PC-3 (cell line): ENCODE measurements around the gene FAT2. TPM values are rescaled to one million over a fixed set of nuclear protein-coding genes. Genes with fewer than 3 reads are reported as not detected.

Source experiments
- ATAC-seq: fragments of 200-7000 bp; cut with Tn5 transposase; 2 replicates; pipeline ENCODE4 v1.9.1; 2020; ENCODE audit warnings: mild to moderate bottlenecking, moderate library complexity
- BruUV-seq: library from RNA; stranded (reverse); fragments of 400-500 nt; replicated peaks from 2 replicates; lab custom pipeline; 2021; lab: Mats Ljungman, UMichigan
- CTCF ChIA-PET: fragments of 300-600 bp; sonication (Branson Sonifier 250); formaldehyde crosslinking; loops from one replicate; lab custom pipeline; 2022; ENCODE audit warnings: antibody characterized with exemption; lab: Charles Lee
- POLR2A ChIA-PET: fragments of 300-600 bp; sonication (Branson Sonifier 250); formaldehyde crosslinking; loops from one replicate; lab custom pipeline; 2022; ENCODE audit warnings: antibody characterized with exemption; ENCODE audit not compliant: unreplicated experiment; lab: Charles Lee
- DNase-seq: peaks from one replicate; pipeline ENCODE4 v3.0.0-alpha.2; 2015
- H2AFZ ChIP-seq: fragments of 300-600 bp; sonication (generic); 2 replicates; pipeline ENCODE4 v1.6.0; 2016; ENCODE audit warnings: antibody characterized with exemption, low read length
- H3F3A ChIP-seq: fragments of 300-600 bp; sonication (generic); one replicate; pipeline ENCODE4 v1.6.0; 2017; ENCODE audit warnings: antibody characterized with exemption, low read length, control low read depth, mild to moderate bottlenecking; ENCODE audit not compliant: unreplicated experiment
- H3K27ac ChIP-seq: fragments of 300-600 bp; sonication (generic); 2 replicates; pipeline ENCODE4 v1.5.1; 2016; ENCODE audit warnings: mild to moderate bottlenecking, low read length
- H3K27me3 ChIP-seq: fragments of 300-600 bp; sonication (generic); 2 replicates; pipeline ENCODE4 v1.6.1; 2016; ENCODE audit warnings: low read length, mixed read lengths
- H3K36me3 ChIP-seq: fragments of 300-600 bp; sonication (generic); 2 replicates; pipeline ENCODE4 v1.6.1; 2016; ENCODE audit warnings: low read depth, mixed run types, low read length, mixed read lengths
- H3K4me1 ChIP-seq: fragments of 300-600 bp; sonication (generic); 2 replicates; pipeline ENCODE4 v1.5.1; 2016; ENCODE audit warnings: low read length; ENCODE audit not compliant: insufficient read depth
- H3K4me2 ChIP-seq: fragments of 300-600 bp; sonication (generic); 2 replicates; pipeline ENCODE4 v1.6.0; 2016; ENCODE audit warnings: low read length
- H3K4me3 ChIP-seq: fragments of 300-600 bp; sonication (generic); 2 replicates; pipeline ENCODE4 v1.5.1; 2016; ENCODE audit warnings: mild to moderate bottlenecking, low read length, mixed read lengths
- H3K79me2 ChIP-seq: fragments of 300-600 bp; sonication (generic); 2 replicates; pipeline ENCODE4 v1.6.1; 2017; ENCODE audit warnings: low read length, mixed read lengths
- H3K9ac ChIP-seq: fragments of 300-600 bp; sonication (generic); 2 replicates; pipeline ENCODE4 v1.6.0; 2016; ENCODE audit warnings: mild to moderate bottlenecking, low read length
- H3K9me2 ChIP-seq: fragments of 300-600 bp; sonication (generic); replicated peaks from 2 replicates; pipeline ENCODE4 v1.6.1; 2016; ENCODE audit warnings: mixed run types, low read length, mixed read lengths
- H3K9me3 ChIP-seq: fragments of 300-600 bp; sonication (generic); 2 replicates; pipeline ENCODE4 v1.6.1; 2016; ENCODE audit warnings: low read length, mixed read lengths
- H4K20me1 ChIP-seq: fragments of 300-600 bp; sonication (generic); 2 replicates; pipeline ENCODE4 v1.6.1; 2016; ENCODE audit warnings: low read length, mixed read lengths
- CTCF ChIP-seq: fragments of 300-600 bp; sonication (generic); conservative IDR thresholded peaks from 2 replicates; pipeline ENCODE4 v1.5.1; 2017; ENCODE audit warnings: antibody characterized with exemption, low read depth, mild to moderate bottlenecking, low read length
- EZH2 ChIP-seq: fragments of 300-600 bp; sonication (generic); IDR thresholded peaks from one replicate; pipeline ENCODE4 v1.6.1; 2017; ENCODE audit warnings: antibody characterized with exemption, mild to moderate bottlenecking, low read length; ENCODE audit not compliant: unreplicated experiment
- EZH2phosphoT487 ChIP-seq: fragments of 300-600 bp; sonication (generic); IDR thresholded peaks from 2 replicates; pipeline ENCODE4 v1.6.1; 2018; ENCODE audit warnings: mild to moderate bottlenecking, antibody characterized with exemption, low read length, borderline replicate concordance
- intact Hi-C: fragments of 100-400 bp; cut with micrococcal nuclease; formaldehyde crosslinking; loops from 2 replicates; pipeline ENCODE4 v1.9.0; 2023
- total RNA-seq: library from RNA; depleted of rRNA; stranded (reverse); fragments of >200 nt; gene quantifications from 2 replicates; pipeline ENCODE4 v1.2.3, GENCODE V29; 2014

Gene FAT2
- total RNA-seq, 1 experiment from 2014 or later: not detected

- no peaks in the 10 kb centered on the region for H3K9me2 ChIP-seq
- H3F3A ChIP-seq: no peaks in the 10 kb centered on the region
- no peaks in the 10 kb centered on the region for H3K9me3 ChIP-seq
- H3K4me1 ChIP-seq: peaks cover 12% of the 10 kb centered on the region; the same call in 1 of the 2 replicates
- DNase-seq: peak; percentile 74
- ChIA-PET POLR2A (no interaction called here), CTCF (no interaction called here)
- H3K4me3 ChIP-seq: no peak overlapping the region
- intact Hi-C loops: no loop called here
- peak overlapping the region; percentile 2; the same call in 1 of the 2 replicates for H2AFZ ChIP-seq
- no peak overlapping the region for H3K27ac ChIP-seq
- no peaks in the 10 kb centered on the region for H4K20me1 ChIP-seq
- no peaks in the 10 kb centered on the region for H3K27me3 ChIP-seq
- no peaks in the 10 kb centered on the region for H3K36me3 ChIP-seq
- ATAC-seq: no peak
- no peak overlapping the region for H3K9ac ChIP-seq
- no peak for TF ChIP-seq EZH2phosphoT487
- TF ChIP-seq CTCF: no peak
- no peak for TF ChIP-seq EZH2
- no peak overlapping the region for H3K4me2 ChIP-seq
- BruUV-seq: no TSS peak
- no peaks in the 10 kb centered on the region for H3K79me2 ChIP-seq
Observed at GRCh38 chr5:151598984-151599383, 7.9 kb upstream of the FAT2 start.

DNA sequence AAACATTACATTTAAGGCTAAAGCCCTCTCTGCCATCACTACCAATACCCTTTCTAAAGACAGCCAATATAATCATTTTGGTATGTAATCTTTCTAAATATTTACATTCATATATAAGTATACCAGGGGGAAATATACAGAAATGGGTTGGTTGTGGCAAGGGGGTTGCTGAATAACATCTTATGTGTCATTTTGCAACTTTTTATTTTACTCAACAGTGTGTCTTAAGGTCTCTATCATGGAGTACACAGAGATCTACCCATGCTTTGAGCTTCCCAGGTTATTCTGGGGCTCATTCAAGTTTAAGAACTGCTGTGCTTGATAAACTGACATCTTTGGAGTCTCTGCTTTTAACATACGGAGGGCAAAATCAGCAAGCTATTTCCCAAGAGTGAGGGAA is 7.4 kb upstream of the FAT2 start:
- DNase-seq: no peak
- no peaks in the 10 kb centered on the region for H3K79me2 ChIP-seq
- H3K9me3 ChIP-seq: no peaks in the 10 kb centered on the region
- no peak for ATAC-seq
- H3F3A ChIP-seq: no peaks in the 10 kb centered on the region
- no peak overlapping the region for H3K4me2 ChIP-seq
- H3K36me3 ChIP-seq: no peaks in the 10 kb centered on the region
- no peak overlapping the region for H3K4me3 ChIP-seq
- ChIA-PET POLR2A (no interaction called here), CTCF (no interaction called here)
- no peak overlapping the region for H3K9ac ChIP-seq
- no peaks in the 10 kb centered on the region for H4K20me1 ChIP-seq
- peak overlapping the region; percentile 2; the same call in 1 of the 2 replicates for H2AFZ ChIP-seq
- H3K27ac ChIP-seq: no peak overlapping the region
- BruUV-seq: no TSS peak
- peaks cover 12% of the 10 kb centered on the region; the same call in 1 of the 2 replicates for H3K4me1 ChIP-seq
- TF ChIP-seq EZH2 (no peak), CTCF (no peak), EZH2phosphoT487 (no peak)
- no peaks in the 10 kb centered on the region for H3K27me3 ChIP-seq
- intact Hi-C loops: no loop called here
- H3K9me2 ChIP-seq: no peaks in the 10 kb centered on the region

GRCh38 chr5:151597749-151598148 is 6.6 kb upstream of the FAT2 start:
- no peaks in the 10 kb centered on the region for H3F3A ChIP-seq
- H3K27ac ChIP-seq: no peak overlapping the region
- H3K4me1 ChIP-seq: peaks cover 12% of the 10 kb centered on the region; the same call in 1 of the 2 replicates
- no peaks in the 10 kb centered on the region for H3K36me3 ChIP-seq
- CTCF ChIA-PET: no interaction called here
- no peaks in the 10 kb centered on the region for H3K9me3 ChIP-seq
- DNase-seq: no peak
- H3K79me2 ChIP-seq: no peaks in the 10 kb centered on the region
- POLR2A ChIA-PET: no interaction called here
- H3K9ac ChIP-seq: no peak overlapping the region
- no peaks in the 10 kb centered on the region for H3K27me3 ChIP-seq
- no peak overlapping the region for H3K4me2 ChIP-seq
- no TSS peak for BruUV-seq
- no peak for ATAC-seq
- TF ChIP-seq EZH2phosphoT487 (no peak), EZH2 (no peak), CTCF (no peak)
- intact Hi-C loops: no loop called here
- H2AFZ ChIP-seq: no peak overlapping the region
- no peak overlapping the region for H3K4me3 ChIP-seq
- H3K9me2 ChIP-seq: no peaks in the 10 kb centered on the region
- no peaks in the 10 kb centered on the region for H4K20me1 ChIP-seq
